Measurements from ENCODE around the gene ZNF581.

ZNF581 gene

DNA sequence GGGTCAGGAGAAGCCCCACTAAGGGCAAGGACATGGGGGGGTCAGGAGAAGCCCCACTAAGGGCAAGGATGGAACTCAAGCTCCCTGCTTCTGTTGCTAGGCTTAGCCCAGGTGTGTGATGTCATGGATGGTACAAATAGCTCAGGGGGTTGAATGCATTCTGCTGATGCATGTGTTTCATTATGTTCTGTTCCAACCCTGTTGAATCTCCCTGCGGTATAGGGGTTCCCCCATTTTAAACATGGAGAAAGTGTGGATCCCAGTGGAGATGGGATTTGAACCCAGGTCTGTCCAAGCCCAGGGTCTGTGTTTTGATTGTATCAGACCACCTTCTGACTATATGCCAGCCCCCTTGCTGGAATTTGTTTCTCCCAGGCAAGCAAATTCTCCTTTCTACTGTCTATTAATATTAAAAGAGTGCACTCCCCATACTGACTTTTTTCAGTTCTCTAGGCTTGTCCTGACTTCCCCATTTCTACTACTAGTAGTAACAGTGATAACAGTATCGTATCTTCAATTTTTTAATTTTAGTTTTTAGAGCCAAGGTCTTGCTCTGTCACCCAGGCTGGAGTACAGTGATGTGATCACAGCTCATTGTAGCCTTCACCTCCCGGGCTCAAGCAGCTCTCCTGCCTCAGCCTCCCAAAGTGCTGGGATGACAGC, 31.3 kb upstream of the ZNF581 start:
- DNase-seq, result no peak

DNA sequence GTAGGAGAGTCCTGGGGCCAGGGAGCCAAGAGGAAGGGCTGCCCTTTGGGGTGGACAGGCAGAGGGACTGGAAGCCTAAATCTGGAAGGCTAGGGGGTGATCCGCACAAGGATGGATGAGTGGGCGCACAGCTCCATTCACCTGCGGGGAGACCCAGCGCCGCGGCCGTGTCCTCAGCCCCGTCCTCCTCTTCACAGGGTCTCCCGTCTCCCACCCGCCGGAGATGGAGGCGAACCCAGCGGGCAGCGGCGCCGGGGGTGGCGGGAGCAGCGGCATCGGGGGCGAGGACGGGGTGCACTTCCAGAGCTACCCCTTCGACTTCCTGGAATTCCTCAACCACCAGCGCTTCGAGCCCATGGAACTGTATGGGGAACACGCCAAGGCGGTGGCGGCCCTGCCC, 30.1 kb upstream of the ZNF581 start:
- DNase-seq, result no peak

DNA sequence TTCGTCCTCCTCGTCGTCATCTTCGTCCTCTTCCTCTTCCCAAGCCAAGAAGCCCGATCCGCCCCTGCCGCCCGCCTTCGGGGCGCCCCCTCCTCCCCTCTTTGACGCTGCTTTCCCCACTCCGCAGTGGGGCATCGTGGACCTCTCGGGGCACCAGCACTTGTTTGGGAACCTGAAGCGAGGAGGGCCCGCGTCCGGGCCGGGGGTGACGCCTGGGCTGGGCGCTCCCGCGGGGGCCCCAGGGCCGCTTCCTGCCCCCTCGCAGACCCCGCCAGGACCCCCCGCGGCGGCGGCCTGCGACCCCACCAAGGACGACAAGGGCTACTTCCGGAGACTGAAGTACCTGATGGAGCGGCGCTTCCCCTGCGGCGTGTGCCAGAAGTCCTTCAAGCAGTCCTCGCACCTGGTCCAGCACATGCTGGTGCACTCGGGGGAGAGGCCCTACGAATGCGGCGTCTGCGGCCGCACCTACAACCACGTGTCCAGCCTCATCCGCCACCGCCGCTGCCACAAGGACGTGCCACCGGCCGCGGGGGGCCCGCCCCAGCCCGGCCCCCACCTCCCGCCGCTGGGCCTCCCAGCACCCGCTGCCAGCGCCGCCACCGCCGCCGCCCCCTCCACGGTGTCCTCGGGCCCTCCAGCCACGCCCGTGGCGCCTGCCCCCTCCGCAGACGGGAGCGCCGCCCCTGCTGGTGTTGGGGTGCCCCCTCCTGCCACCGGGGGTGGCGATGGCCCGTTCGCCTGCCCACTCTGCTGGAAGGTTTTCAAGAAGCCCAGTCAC, 29.3 kb upstream of the ZNF581 start:
- no peak for DNase-seq

DNA sequence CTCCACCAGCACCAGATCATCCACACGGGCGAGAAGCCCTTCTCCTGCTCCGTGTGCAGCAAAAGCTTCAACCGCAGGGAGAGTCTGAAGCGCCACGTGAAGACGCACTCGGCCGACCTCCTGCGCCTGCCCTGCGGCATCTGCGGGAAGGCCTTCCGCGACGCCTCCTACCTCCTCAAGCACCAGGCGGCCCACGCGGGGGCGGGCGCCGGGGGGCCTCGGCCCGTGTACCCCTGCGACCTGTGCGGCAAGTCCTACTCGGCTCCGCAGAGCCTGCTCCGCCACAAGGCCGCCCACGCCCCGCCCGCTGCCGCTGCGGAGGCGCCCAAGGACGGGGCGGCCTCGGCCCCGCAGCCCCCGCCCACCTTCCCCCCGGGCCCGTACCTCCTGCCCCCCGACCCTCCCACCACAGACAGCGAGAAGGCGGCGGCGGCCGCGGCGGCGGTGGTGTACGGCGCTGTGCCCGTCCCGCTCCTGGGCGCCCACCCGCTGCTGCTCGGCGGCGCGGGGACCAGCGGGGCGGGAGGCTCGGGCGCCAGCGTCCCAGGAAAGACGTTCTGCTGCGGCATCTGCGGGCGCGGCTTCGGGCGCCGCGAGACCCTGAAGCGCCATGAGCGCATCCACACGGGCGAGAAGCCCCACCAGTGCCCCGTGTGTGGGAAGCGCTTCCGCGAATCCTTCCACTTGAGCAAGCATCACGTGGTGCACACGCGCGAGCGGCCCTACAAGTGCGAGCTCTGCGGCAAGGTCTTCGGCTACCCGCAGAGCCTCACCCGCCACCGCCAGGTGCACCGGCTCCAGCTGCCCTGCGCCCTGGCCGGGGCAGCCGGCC, 28.5 kb upstream of the ZNF581 start:
- DNase-seq, result no peak

DNA sequence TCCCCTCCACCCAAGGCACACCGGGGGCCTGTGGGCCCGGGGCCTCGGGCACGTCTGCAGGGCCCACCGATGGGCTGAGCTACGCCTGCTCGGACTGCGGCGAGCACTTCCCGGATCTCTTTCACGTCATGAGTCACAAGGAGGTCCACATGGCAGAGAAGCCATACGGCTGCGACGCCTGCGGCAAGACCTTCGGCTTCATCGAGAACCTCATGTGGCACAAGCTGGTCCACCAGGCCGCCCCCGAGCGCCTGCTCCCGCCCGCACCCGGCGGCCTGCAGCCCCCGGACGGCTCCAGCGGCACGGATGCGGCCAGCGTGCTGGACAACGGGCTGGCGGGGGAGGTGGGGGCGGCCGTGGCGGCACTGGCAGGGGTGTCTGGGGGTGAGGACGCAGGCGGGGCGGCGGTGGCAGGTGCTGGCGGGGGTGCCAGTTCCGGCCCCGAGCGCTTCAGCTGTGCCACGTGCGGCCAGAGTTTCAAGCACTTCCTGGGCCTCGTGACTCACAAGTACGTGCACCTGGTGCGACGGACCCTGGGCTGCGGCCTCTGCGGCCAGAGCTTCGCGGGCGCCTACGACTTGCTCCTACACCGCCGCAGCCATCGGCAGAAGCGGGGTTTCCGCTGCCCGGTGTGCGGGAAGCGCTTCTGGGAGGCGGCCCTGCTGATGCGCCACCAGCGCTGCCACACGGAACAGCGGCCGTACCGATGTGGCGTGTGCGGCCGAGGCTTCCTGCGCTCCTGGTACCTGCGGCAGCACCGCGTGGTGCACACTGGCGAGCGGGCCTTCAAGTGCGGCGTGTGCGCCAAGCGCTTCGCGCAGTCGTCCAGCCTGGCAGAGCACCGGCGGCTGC, 27.7 kb upstream of the ZNF581 start:
- DNase-seq, result no peak

DNA sequence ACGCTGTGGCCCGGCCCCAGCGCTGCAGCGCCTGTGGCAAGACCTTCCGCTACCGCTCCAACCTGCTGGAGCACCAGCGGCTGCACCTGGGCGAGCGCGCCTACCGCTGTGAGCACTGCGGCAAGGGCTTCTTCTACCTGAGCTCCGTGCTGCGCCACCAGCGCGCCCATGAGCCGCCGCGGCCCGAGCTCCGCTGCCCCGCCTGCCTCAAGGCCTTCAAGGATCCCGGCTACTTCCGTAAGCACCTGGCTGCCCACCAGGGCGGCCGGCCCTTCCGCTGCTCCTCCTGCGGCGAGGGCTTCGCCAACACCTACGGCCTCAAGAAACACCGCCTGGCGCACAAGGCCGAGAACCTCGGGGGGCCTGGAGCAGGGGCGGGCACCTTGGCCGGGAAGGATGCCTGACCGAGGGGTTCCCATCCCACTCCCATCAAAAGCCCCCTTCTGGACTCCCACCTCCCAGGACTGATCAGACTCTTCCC, 27.0 kb upstream of the ZNF581 start:
- no peak for DNase-seq

DNA sequence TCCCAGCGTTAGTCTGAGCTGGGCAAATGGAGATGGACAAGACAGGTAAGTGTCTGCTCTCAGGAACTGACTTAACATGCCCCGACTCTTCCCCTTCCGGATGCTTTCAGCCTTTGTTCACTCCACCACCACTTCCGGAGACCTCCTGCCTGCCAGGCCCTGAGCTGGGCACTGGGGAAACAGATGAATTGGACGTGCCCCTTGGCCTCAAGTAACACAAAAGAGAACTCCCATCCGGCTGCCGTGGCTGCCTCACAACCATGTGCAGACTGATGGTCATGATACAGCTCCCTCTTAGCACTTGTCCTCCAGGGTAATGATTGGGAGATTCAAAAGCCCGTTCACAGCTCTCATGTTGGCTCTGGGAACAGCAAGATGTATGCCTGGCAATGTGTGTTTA, 26.0 kb upstream of the ZNF581 start:
- no peak for DNase-seq

DNA sequence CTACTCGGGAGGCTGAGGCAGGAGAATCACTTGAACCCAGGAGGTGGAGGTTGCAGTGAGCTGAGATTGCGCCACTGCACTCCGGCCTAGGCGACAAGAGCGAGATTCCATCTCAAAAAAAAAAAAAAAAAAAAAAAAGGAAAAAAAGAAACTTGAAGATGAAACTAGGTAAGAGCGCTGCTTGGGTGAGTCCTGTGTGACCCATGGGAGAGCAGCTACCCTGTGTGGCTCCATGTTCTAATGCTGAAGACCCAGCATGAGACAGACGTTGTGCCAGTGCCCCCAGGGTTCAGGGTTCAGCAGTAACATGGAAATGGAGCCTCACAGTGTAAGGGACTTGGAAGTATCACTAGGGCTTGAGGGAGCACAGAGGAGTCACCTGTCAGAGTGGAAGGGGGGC, 25.0 kb upstream of the ZNF581 start:
- DNase-seq, result no peak

DNA sequence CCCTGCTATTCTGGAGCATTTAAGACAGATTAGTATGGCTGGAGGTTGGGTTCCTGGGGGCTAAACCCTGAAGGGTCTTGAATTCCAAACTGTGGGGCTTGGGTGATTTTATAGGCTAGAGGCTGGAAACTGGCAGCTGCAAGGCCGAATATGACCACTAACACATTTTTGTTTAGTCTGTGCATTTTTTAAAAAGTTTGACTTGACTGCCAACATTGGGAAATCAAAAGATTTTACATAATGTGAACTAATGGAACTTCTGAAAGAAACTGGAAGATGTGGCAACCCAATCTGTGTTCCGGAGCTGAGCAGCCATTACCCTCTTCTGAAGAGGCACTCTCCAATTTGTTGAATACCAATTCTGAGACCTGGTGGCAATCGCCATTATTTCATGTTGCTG, 24.2 kb upstream of the ZNF581 start:
- DNase-seq, result no peak

DNA sequence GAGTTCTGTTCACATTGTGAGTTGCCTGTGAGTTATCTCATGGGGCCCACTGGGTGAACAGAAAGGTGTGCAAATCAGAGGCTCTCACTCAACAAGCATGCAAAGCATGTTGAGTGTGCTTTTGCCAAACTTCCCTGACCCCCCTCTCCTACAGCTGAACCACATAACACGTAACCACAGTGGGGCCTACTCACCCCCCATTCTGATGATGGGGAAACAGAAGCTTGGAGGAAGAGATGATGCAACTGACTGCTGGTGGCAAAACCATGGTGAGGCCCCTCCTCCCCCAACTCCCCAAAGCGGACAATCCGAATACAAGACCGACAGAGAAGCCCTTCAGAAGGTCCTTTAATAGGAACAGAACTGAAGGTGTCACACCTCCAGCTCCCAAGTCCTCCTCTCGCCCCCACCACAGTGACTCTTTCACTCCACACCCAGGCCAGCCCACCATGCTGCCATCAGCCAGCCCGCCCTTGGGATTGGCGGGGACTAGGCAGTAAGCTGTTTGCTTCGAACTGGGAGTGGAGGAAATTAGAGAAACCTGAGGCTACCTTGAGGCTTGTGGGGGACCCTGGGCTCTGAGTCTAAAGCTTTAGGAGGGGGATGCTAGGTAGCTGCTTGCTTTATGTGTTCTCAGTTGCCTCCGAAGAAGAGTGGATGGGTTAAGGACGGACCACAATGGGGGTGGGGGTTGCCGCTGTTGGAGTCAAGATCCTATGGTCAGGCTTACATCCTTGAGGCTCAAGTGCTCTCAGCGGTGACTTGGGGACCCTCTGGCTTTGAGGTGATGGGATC, 22.8 kb upstream of the ZNF581 start:
- no peak for DNase-seq

DNA sequence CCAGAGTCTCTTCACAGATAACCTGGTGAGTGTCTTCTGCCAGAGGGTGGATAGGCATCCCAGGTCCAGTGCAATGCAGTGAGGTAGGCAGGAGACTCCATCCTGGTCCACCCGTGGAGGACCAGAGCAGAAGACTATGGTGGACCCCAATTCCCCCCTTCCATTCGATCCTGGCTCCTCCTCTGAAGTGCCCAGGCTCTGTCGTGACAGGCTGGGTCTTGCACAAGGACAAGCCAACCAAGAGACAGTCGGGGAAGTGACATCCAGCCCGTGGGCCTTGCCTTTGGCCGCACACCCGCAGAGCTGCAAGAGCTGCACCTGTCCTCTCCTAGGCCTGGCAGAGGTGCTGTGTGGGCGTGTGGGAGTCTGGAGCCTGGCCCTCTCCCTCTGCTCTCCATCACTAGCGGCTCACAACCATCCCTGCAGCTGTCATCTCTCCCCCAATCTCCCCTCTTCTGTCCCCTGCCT, 22.2 kb upstream of the ZNF581 start:
- DNase-seq, result no peak

DNA sequence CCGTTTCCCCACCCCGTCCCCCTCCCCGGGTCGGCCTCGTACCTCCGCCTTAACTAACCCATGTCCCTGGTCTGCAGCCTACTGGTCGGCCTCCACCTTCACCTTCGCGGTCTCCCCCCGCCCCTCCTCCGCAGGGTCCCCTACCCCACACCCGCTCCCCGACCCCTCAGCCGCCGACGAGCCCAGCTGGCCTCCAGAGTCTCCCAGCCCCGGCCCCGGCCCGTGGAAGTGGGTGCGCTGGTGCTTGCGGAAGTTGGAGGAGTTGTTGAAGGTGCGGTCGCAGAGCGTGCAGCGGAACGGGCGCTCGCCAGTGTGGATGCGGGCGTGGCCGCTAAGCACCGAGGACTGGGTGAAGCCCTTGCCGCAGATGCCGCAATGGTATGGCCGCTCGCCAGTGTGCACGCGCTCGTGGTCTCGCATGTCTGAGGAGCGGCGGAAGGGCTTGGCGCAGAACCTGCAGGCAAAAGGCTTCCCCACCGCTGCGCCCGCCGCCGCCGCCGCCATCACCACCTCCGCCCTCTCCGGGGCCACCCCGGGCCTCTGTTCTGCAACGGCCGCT, 21.7 kb upstream of the ZNF581 start:
- no peak for DNase-seq

DNA sequence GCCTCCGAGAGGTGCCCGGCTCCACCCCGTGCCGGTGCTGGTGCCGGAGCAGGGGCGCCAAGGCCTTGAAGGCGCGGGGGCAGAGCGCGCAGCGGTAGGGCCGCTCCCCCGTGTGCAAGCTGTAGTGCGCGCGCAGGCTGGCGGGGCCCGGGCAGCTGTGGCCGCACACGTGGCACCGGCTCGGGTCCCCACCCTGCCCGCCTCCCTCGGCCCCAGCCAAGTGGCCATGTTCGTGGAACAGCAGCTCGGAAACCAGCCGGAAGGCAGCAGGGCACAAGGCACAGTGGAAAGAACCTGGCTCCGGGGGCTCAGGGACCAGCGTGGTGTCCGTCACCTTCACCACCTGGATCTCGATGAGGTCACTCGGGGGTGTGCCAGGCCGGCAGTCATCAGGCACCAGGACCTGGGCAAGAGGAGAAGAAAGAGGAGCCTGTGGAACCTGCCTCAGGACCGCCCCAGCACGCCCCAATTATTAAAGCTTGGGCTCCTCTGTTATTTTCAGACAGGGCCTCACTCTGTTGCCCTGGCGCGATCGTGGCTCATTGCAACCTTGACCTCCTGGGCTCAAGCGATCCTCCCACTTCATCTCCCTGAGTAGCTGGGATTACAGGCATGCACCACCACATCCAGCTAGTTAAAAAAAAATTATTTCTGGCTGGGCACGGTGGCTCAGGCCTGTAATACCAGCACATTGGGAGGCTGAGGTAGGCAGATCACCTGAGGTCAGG, 21.0 kb upstream of the ZNF581 start:
- no peak for DNase-seq

DNA sequence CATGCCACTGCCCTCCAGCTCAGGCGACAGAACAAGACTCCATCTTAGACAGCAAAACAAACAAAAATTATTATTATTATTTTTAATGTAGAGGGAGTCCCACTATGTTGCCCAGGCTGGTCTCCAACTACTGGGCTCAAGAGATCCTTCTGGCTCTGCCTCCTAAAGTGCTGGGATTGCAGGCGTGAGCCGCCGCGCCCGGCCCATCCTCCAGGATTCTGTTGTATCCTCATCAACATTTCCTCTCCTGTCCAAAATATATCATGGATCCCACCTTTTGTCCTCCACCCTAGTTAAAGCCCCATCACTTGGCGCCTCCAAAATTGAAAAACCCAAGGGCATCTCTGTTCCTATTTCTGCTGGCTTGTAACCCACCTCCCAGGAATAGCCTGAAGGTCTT, 20.3 kb upstream of the ZNF581 start:
- DNase-seq, result no peak

DNA sequence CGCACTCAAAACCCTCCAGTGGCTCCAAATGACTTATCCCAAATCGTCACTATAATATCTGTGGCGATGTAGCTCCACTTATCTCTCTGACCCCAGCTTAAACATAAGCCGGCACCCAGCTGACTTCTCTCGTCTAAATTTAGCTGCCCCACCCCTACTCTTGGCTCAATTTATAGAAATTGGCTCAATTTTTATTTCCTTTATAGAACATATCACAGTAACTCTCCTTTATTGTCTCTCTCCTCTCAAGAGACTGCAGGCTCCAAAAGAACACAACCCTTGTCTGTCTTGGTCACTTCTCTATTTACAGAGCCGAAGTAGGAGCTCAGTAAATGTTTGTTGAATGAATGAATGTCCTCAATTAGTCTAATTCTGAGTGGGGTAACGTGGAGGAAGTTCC, 19.9 kb upstream of the ZNF581 start:
- DNase-seq, result no peak

DNA sequence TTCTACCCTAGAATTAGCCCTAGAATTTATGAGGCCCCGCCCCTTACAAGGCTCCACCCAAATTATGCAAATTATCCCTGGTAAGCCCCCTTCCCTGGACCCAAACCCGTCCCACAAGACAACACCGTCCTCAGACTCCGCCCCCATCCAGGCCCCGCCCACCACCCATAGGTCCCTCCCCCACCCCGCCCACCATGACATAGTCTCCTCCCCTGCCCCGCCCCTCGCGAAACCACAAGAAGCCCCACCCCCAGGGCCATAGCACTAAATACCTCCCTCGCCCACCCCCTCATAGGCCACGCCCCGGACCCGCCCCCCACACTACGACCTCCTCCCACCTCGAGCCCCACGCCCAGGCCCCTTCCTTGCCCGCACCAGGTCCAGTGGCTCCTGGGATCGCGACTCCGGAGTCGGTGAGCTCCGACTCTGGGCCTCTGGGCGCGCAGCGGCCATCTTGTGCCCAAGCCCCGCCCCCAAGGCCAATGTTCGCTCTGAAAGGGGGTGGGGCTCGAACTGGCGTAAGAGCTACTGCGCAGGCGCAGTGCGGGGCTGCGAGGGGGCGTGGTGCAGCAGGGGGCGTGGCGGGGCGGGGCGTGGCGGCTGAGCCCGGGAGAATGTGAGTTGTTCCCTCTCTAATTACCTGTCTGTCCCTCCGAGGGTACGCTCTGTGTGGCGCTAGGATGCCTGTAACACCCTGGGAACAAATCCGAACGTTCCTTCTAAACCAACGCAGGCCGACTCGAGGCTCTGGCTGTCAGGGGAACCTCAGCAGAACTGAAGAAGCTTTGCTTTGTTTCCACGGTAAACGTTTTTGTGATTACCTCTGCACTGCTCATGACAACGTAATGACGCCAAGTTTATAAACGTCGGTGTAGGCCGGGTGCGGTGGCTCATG, 19.1 kb upstream of the ZNF581 start, which contains the start of gene ZNF784:
Gene ZNF784, minus strand, starts transcription at position 458 of the 895 bp plus-strand sequence. Its CDS starts 5 bp downstream, at position 453.
- DNase-seq, result peak; percentile 88

DNA sequence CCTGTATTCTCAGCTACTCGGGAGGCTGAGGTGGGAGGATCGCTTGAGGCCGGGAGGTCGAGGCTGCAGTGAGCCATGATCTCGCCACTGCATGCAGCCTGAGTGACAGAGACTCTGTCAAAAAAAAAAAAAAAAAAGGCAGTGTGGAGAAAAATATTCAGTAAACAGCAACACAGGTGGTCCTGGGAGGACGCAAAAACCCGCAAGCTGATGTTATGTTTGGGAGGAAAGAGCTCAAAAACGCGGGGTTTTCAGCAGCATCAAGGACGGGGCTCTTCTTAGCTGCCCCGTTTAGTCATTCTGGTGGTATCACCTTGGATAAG, 18.5 kb upstream of the ZNF581 start:
- DNase-seq, result no peak

DNA sequence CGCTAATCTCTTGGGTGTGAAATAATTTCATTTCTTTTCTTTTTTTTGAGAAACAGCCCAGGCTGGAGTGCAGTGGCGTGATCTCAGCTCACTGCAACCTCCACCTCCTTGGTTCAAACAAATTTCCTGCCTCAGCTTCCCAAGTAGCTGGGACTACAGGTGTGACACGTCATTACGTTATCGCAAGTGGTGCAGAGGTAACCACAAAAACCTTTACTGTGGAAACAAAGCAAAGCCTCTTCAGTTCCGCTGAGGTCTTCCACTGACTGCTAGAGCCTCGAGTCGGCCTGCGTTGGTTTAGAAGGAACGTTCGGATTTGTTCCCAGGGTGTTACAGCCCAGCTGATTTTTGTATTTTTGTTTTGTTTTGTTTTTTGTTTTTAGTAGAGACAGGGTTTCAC, 17.1 kb upstream of the ZNF581 start:
- no peak for DNase-seq

DNA sequence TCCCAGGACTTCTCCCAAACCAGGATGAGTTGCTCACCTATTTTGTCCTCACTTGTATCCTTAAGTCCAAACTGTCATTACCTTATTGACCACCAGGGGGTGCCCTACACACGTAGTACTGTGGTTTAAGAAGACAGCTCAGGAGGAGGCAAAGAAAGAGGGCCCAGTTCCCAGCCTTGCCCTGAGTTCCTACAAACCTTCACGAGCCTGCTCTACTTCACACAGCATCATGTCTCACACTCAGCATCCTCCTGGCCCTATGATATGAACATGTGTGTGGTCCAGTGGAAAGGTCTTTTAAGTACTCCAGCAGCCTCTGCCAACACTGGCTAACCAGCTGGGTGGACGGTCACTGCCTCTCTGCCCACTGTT, 11.0 kb upstream of the ZNF581 start:
- DNase-seq, result peak; percentile 86

DNA sequence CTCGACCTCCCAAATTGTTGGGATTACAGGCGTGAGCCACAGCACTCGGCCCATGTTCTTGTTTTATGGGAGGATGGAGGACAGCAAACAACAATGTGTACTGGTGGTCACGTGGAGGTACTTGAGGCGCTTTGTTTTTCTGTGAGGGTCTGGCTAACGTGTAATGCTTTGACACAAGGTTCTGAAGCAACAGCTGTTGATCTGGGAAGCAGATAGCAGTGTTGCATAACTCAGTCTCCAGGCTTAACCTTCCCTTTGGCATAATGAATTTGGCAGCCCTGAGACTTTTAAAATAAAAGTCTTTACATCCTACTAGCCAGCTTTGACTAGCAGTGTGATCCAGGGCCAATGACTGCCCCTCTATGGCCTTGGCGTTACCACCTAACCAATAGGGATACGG, 9.6 kb upstream of the ZNF581 start:
- DNase-seq, result no peak
